Measurements from ENCODE around the gene NAB2. TPM values are rescaled to one million over a fixed set of nuclear protein-coding genes. Genes with fewer than 3 reads are reported as not detected.
A peak's percentile ranks its signal among the peaks of the same experiment; 100 is the strongest.

The NAB2 gene
- total and polyA plus RNA-seq, 9 of the 15 experiments (the other 6 are each of a cell fraction or from before 2014, with no cell fraction given), result 0.45 to 40.9 (median 20.4) TPM

DNA sequence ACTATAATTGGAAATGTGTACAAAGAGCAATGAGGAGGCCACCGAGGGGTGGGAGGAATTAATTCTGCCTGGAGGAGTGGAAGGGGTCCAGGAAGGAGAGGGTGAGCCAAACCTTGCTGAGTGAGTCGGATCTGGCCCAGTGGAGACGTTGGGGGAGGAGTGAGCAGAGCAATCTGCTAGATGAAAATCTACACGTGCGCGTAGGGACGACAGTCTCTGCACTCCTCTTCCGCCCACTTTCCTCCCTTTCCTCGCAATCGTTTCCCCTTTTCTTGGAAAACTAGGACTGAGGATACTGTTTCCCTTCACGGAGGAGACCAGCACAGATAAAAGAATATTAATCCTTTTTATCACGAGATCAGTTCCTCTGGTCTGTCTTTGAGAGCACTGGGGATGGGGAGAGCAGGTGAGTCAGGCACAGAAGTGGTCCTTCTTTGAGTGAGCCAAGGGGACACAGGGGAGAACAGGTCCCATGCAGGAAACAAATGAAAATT is 2.9 kb upstream of the NAB2 start (continued):
- TF ChIP-seq, protein P1, sequence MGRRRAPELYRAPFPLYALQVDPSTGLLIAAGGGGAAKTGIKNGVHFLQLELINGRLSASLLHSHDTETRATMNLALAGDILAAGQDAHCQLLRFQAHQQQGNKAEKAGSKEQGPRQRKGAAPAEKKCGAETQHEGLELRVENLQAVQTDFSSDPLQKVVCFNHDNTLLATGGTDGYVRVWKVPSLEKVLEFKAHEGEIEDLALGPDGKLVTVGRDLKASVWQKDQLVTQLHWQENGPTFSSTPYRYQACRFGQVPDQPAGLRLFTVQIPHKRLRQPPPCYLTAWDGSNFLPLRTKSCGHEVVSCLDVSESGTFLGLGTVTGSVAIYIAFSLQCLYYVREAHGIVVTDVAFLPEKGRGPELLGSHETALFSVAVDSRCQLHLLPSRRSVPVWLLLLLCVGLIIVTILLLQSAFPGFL (CRISPR knock-in tag; IDR thresholded peaks at IDR 0.05), result no peak
- TF ChIP-seq POU5F1 (IDR thresholded peaks at IDR 0.05; ENCODE audit: borderline replicate concordance, low read depth, low read length, partially characterized antibody), result no peak
- peak; percentile 68 for TF ChIP-seq GATA2 (CRISPR knock-in tag; IDR thresholded peaks at IDR 0.05)
- TF ChIP-seq, protein P2, sequence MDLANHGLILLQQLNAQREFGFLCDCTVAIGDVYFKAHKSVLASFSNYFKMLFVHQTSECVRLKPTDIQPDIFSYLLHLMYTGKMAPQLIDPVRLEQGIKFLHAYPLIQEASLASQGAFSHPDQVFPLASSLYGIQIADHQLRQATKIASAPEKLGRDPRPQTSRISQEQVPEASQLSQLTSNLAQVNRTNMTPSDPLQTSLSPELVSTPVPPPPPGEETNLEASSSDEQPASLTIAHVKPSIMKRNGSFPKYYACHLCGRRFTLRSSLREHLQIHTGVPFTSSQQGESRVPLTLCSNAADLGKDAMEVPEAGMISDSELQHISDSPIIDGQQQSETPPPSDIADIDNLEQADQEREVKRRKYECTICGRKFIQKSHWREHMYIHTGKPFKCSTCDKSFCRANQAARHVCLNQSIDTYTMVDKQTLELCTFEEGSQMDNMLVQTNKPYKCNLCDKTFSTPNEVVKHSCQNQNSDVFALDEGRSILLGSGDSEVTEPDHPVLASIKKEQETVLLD (IDR thresholded peaks at IDR 0.05), result peak; percentile 64; the same call in 1 of the 2 replicates
- no peak for TF ChIP-seq PRPF4 (IDR thresholded peaks at IDR 0.05; ENCODE audit: insufficient read depth, low read depth, low read length, poor library complexity, severe bottlenecking)
- no peak for TF ChIP-seq KAT7 (CRISPR knock-in tag; IDR thresholded peaks at IDR 0.05; ENCODE audit: borderline replicate concordance)
- TF ChIP-seq, protein P3, sequence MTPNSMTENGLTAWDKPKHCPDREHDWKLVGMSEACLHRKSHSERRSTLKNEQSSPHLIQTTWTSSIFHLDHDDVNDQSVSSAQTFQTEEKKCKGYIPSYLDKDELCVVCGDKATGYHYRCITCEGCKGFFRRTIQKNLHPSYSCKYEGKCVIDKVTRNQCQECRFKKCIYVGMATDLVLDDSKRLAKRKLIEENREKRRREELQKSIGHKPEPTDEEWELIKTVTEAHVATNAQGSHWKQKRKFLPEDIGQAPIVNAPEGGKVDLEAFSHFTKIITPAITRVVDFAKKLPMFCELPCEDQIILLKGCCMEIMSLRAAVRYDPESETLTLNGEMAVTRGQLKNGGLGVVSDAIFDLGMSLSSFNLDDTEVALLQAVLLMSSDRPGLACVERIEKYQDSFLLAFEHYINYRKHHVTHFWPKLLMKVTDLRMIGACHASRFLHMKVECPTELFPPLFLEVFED (CRISPR knock-in tag; conservative IDR thresholded peaks at IDR 0.05), result no peak
- TF ChIP-seq, protein P4, sequence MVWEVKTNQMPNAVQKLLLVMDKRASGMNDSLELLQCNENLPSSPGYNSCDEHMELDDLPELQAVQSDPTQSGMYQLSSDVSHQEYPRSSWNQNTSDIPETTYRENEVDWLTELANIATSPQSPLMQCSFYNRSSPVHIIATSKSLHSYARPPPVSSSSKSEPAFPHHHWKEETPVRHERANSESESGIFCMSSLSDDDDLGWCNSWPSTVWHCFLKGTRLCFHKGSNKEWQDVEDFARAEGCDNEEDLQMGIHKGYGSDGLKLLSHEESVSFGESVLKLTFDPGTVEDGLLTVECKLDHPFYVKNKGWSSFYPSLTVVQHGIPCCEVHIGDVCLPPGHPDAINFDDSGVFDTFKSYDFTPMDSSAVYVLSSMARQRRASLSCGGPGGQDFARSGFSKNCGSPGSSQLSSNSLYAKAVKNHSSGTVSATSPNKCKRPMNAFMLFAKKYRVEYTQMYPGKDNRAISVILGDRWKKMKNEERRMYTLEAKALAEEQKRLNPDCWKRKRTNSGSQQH (CRISPR knock-in tag; IDR thresholded peaks at IDR 0.05), result peak; percentile 47; the same call in 1 of the 2 replicates
- TF ChIP-seq, protein P5, sequence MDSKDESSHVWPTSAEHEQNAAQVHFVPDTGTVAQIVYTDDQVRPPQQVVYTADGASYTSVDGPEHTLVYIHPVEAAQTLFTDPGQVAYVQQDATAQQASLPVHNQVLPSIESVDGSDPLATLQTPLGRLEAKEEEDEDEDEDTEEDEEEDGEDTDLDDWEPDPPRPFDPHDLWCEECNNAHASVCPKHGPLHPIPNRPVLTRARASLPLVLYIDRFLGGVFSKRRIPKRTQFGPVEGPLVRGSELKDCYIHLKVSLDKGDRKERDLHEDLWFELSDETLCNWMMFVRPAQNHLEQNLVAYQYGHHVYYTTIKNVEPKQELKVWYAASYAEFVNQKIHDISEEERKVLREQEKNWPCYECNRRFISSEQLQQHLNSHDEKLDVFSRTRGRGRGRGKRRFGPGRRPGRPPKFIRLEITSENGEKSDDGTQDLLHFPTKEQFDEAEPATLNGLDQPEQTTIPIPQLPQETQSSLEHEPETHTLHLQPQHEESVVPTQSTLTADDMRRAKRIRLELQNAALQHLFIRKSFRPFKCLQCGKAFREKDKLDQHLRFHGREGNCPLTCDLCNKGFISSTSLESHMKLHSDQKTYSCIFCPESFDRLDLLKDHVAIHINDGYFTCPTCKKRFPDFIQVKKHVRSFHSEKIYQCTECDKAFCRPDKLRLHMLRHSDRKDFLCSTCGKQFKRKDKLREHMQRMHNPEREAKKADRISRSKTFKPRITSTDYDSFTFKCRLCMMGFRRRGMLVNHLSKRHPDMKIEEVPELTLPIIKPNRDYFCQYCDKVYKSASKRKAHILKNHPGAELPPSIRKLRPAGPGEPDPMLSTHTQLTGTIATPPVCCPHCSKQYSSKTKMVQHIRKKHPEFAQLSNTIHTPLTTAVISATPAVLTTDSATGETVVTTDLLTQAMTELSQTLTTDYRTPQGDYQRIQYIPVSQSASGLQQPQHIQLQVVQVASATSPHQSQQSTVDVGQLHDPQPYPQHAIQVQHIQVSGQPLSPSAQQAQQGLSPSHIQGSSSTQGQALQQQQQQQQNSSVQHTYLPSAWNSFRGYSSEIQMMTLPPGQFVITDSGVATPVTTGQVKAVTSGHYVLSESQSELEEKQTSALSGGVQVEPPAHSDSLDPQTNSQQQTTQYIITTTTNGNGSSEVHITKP (IDR thresholded peaks at IDR 0.05; ENCODE audit: partially characterized antibody), result peak; percentile 28
- TF ChIP-seq, protein P6, sequence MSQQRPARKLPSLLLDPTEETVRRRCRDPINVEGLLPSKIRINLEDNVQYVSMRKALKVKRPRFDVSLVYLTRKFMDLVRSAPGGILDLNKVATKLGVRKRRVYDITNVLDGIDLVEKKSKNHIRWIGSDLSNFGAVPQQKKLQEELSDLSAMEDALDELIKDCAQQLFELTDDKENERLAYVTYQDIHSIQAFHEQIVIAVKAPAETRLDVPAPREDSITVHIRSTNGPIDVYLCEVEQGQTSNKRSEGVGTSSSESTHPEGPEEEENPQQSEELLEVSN (IDR thresholded peaks at IDR 0.05; ENCODE audit: borderline replicate concordance in 1 of 2, extremely low read depth in 1 of 2, insufficient read depth in 1 of 2, insufficient read length in 1 of 2, low read depth in 1 of 2, low read length in 1 of 2, poor library complexity in 1 of 2, severe bottlenecking in 1 of 2), result peak; percentile 79 to 90
- TF ChIP-seq L3MBTL2 (IDR thresholded peaks at IDR 0.05), result peak; percentile 94
- TF ChIP-seq MAZ (CRISPR knock-in tag; conservative IDR thresholded peaks at IDR 0.05 in 1 of 2, IDR thresholded peaks at IDR 0.05 in 1 of 2), result peak in 1 of 2 experiments; percentile 58; a peak in 1 of 4 replicates

Measured in K562 (cell line).